Measurements from ENCODE around the gene MYADML2.

MYADML2 gene

DNA sequence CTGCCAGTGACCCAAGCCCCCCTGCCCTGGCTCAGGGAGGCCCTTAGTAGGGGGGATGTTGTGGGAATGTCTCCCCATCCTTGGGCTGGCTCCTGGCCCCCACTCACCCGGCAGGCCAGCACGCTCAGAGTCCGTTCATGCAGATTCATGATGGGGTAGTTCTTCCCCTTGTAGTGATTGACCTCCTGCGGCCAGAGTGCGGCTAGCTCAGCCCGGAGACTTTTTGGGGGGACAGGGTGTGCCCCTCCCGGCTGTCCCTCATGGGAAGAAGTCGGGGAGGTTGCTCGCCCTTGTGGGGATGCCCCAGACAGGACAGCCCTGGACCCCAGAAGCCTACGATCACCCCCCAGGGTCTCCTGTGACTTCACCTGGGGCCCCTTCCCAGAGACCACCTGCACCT, 41.0 kb downstream of the MYADML2 start:
- POLR2A ChIA-PET: interaction anchor here (0.5 kb wide), 1 partner anchor 12 kb away, joined by 4 read pairs; no protein-coding TSS in a partner anchor
- TF ChIP-seq, protein P1, sequence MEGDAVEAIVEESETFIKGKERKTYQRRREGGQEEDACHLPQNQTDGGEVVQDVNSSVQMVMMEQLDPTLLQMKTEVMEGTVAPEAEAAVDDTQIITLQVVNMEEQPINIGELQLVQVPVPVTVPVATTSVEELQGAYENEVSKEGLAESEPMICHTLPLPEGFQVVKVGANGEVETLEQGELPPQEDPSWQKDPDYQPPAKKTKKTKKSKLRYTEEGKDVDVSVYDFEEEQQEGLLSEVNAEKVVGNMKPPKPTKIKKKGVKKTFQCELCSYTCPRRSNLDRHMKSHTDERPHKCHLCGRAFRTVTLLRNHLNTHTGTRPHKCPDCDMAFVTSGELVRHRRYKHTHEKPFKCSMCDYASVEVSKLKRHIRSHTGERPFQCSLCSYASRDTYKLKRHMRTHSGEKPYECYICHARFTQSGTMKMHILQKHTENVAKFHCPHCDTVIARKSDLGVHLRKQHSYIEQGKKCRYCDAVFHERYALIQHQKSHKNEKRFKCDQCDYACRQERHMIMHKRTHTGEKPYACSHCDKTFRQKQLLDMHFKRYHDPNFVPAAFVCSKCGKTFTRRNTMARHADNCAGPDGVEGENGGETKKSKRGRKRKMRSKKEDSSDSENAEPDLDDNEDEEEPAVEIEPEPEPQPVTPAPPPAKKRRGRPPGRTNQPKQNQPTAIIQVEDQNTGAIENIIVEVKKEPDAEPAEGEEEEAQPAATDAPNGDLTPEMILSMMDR (IDR thresholded peaks at IDR 0.05; ENCODE audit: control extremely low read depth, extremely low read depth, low read depth, missing control alignments): no peak
- CTCF ChIA-PET: no interaction called here
- DNase-seq (ENCODE audit: extremely low spot score): no peak

GRCh38 chr17:81905424-81905875, 41.6 kb downstream of the MYADML2 start:
- TF ChIP-seq, protein P1 (IDR thresholded peaks at IDR 0.05; ENCODE audit: control extremely low read depth, extremely low read depth, low read depth, missing control alignments): no peak
- CTCF ChIA-PET: no interaction called here
- POLR2A ChIA-PET: no interaction called here
- DNase-seq (ENCODE audit: extremely low spot score): no peak

DNA sequence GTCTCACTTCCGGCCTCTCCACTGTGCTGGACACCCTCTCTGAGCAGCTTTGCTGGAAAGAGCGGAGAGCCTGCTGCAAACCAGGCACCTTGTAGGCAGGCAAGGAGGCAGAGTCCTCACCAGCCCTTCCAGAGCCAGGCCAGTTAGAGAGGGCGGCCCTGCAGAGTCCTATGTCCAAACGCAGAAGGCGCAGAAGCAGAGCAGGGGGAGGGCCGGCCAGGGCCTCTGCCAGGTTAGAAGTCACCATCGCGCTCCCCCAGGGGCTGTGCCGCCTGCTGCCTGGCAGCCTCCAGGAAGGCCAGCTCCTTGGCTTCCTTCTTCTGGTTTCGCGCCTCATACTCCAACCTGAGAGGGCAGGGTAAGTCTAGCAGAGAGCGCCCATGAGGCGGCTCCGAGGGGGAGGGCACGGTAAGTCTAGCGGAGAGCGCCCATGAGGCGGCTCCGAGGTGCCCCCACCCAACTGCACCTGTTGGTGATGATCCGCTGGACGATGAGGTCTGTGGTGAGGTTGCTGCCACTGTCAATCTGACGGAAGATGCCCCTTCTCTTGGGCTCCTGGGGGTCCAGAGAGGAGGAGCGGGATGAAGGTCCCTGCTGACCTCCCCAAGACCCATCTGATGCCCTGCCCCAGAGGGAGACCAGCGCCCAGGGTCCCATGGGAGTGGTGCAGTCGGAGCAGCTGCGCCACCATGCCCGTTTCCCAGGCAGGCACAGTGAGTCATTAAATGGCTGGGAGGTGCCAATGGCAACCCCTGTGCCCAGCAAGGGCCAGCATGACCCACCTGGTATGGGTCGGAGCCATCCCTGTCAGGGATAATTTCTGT, 42.2 kb downstream of the MYADML2 start:
- TF ChIP-seq, protein P1 (IDR thresholded peaks at IDR 0.05; ENCODE audit: control extremely low read depth, extremely low read depth, low read depth, missing control alignments): no peak
- ChIA-PET POLR2A (no interaction called here), CTCF (no interaction called here)
- no peak for DNase-seq (ENCODE audit: extremely low spot score)

DNA sequence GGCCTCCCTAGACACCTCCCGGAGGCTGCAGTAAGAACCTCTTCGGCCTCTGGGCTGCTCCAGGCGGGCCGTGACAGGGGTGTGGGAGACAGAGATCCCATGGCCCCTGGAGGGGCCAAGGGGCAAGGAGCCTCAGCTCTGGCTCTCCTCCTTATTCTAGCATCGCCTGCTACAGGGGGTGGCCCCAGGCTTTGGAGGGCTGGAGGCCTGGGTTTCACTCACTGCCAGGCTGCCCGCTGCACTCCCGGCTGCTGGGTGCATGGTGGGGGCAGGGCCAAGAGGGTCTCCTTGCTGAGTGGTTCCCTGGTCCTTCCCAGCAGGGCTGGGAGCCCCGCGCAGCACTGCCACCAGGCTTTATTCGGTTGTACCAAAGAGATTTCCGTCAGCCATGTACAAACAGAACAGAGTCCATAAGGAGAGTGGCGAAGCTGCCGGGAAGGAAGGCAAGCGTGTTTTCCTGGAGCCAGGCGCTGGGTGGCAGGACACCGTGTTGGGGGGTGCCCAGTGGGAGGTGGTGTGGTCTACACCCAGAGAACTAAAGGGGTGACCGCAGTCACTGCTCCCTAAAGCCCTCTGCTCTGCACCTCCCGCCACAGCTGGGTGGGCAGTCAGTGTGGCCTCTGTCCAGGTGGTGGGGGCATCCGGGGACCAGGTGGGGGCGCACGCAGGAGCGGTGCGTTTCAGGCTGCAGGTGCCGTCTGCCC, 43.0 kb downstream of the MYADML2 start:
- ChIA-PET POLR2A (no interaction called here), CTCF (no interaction called here)
- no peak for DNase-seq (ENCODE audit: extremely low spot score)
- TF ChIP-seq, protein P1 (IDR thresholded peaks at IDR 0.05; ENCODE audit: control extremely low read depth, extremely low read depth, low read depth, missing control alignments): no peak

GRCh38 chr17:81903415-81903831, 43.6 kb downstream of the MYADML2 start:
- no peak for DNase-seq (ENCODE audit: extremely low spot score)
- CTCF ChIA-PET: no interaction called here
- POLR2A ChIA-PET: no interaction called here
- TF ChIP-seq, protein P1 (IDR thresholded peaks at IDR 0.05; ENCODE audit: control extremely low read depth, extremely low read depth, low read depth, missing control alignments): no peak

GRCh38 chr17:81902653-81903414, 44.2 kb downstream of the MYADML2 start:
- POLR2A ChIA-PET: interaction anchor here (0.7 kb wide), 1 partner anchor 24 kb away, joined by 3 read pairs; no protein-coding TSS in a partner anchor
- no peak for DNase-seq (ENCODE audit: extremely low spot score)
- TF ChIP-seq, protein P1 (IDR thresholded peaks at IDR 0.05; ENCODE audit: control extremely low read depth, extremely low read depth, low read depth, missing control alignments): no peak
- CTCF ChIA-PET: interaction anchor here (1.5 kb wide), 2 partner anchors 34 to 57 kb away, joined by 3 to 4 read pairs; no protein-coding TSS in a partner anchor

Data from GM10248 (cell line).